Astrocyte (in vitro differentiated cells and primary cell): ENCODE measurements around the gene DIRAS1. TPM values are rescaled to one million over a fixed set of nuclear protein-coding genes. Genes with fewer than 3 reads are reported as not detected.

ENCODE experiments used
- DNase-seq: peaks from one replicate; pipeline ENCODE4 v3.0.0-alpha.2; 2010; ENCODE audit warnings: low read depth
- FAIRE-seq: peaks from 2 replicates; lab custom pipeline; 2011; peaks lifted over from hg19 to GRCh38; lab: Jason Lieb, UNC
- H2AFZ ChIP-seq: 2 replicates; pipeline ENCODE4 v1.6.0; 2012; ENCODE audit warnings: low read depth, low read length, inconsistent platforms
- H3K27ac ChIP-seq: 2 replicates; pipeline ENCODE4 v1.5.1; 2011; ENCODE audit warnings: low read depth, low read length, inconsistent platforms
- H3K27me3 ChIP-seq: 2 replicates; pipeline ENCODE4 v1.6.0; 2011; ENCODE audit warnings: low read length, inconsistent platforms; ENCODE audit not compliant: insufficient read depth
- H3K36me3 ChIP-seq: 2 replicates; pipeline ENCODE4 v1.5.1; 2011; ENCODE audit warnings: low read length, inconsistent platforms; ENCODE audit not compliant: insufficient read depth
- H3K4me1 ChIP-seq: 2 replicates; pipeline ENCODE4 v1.5.1; 2011; ENCODE audit warnings: low read length, inconsistent platforms; ENCODE audit not compliant: insufficient read depth
- H3K4me2 ChIP-seq: 2 replicates; pipeline ENCODE4 v1.6.0; 2012; ENCODE audit warnings: low read length, inconsistent platforms
- H3K4me3 ChIP-seq: 2 replicates; pipeline ENCODE4 v1.5.1; 2011; ENCODE audit warnings: low read depth, mild to moderate bottlenecking, low read length, inconsistent platforms; ENCODE audit not compliant: insufficient read depth
- H3K79me2 ChIP-seq: 2 replicates; pipeline ENCODE4 v1.6.0; 2012; ENCODE audit warnings: mild to moderate bottlenecking, low read length, inconsistent platforms; ENCODE audit not compliant: insufficient read depth
- H3K9ac ChIP-seq: 2 replicates; pipeline ENCODE4 v1.6.0; 2012; ENCODE audit warnings: mild to moderate bottlenecking, low read length, inconsistent platforms
- H3K9me3 ChIP-seq: 2 replicates; pipeline ENCODE4 v1.5.1; 2012; ENCODE audit warnings: low read depth, mild to moderate bottlenecking, low read length, inconsistent platforms; ENCODE audit not compliant: insufficient read depth
- H4K20me1 ChIP-seq: 2 replicates; pipeline ENCODE4 v1.6.0; 2012; ENCODE audit warnings: low read length, inconsistent platforms; ENCODE audit not compliant: insufficient read depth
- H3K27ac Mint-ChIP-seq: one replicate; pipeline ENCODE4 v1.8.0; 2021; ENCODE audit warnings: mild to moderate bottlenecking, mixed read lengths; ENCODE audit not compliant: unreplicated experiment
- H3K27me3 Mint-ChIP-seq: one replicate; pipeline ENCODE4 v1.8.0; 2021; ENCODE audit warnings: low read depth, mixed read lengths; ENCODE audit not compliant: unreplicated experiment
- H3K36me3 Mint-ChIP-seq: one replicate; pipeline ENCODE4 v1.8.0; 2021; ENCODE audit warnings: low read depth, mixed read lengths; ENCODE audit not compliant: unreplicated experiment
- H3K4me1 Mint-ChIP-seq: one replicate; pipeline ENCODE4 v1.8.0; 2021; ENCODE audit warnings: low read depth, mixed read lengths; ENCODE audit not compliant: unreplicated experiment
- H3K4me3 Mint-ChIP-seq: one replicate; pipeline ENCODE4 v1.8.0; 2021; ENCODE audit warnings: mild to moderate bottlenecking, moderate library complexity, mixed read lengths; ENCODE audit not compliant: unreplicated experiment
- H3K9me3 Mint-ChIP-seq: one replicate; pipeline ENCODE4 v1.8.0; 2021; ENCODE audit warnings: mild to moderate bottlenecking, mixed read lengths; ENCODE audit not compliant: unreplicated experiment
- CTCF ChIP-seq: IDR thresholded peaks from 2 replicates; pipeline ENCODE4 v1.5.1; 2011; ENCODE audit warnings: low read depth, mild to moderate bottlenecking, inconsistent platforms, low read length, moderate library complexity; ENCODE audit not compliant: insufficient read depth
- EZH2 ChIP-seq: IDR thresholded peaks from 2 replicates; pipeline ENCODE4 v1.6.1; 2012; ENCODE audit warnings: mild to moderate bottlenecking, low read length, inconsistent platforms; ENCODE audit not compliant: insufficient read depth
- total RNA-seq: library from RNA; stranded (reverse); gene quantifications from 2 replicates; pipeline ENCODE4 v1.2.1, GENCODE V29; 2021

Gene DIRAS1
- total RNA-seq, 1 donor from 2014 or later: 5.9 TPM

DNA sequence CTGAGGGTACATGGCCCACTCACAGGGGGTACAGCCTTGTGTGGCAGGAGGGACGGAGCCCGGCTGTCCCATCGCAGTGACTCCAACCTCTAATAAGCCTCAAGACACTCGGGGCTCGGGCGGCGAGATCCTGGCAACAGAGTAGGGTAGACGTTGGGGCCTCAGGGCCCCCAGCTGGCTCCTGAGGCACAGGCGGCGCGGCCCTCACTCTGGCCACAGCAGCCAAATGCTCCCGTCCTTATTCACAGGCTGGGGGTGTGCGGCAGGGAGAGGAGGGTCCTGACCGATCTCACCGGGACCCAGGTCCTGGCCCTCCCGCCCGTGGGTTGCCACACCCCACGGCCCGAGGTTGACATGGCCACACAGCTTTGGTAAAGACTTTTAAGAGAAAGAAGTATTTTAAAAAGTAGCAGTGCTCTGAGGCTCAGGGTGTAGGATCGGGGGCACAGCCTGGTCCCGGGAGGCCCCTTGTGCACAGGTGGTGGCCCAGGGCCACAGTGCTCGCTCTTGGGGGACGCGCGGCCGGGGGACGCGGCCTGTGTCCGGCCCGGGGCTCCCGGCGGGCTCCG, 11.1 kb upstream of the DIRAS1 start:
- Histone ChIP-seq H3K9ac (no peak overlapping the region), H3K36me3 (peaks cover 5% of the 10 kb centered on the region), H3K27me3 (no peaks in the 10 kb centered on the region), H3K4me1 (no peaks in the 10 kb centered on the region), H3K79me2 (no peaks in the 10 kb centered on the region), H3K4me3 (no peak overlapping the region), H4K20me1 (peaks cover 12% of the 10 kb centered on the region), H3K9me3 (peaks cover 3% of the 10 kb centered on the region), H3K4me2 (no peak overlapping the region), H2AFZ (no peak overlapping the region), H3K27ac (no peak overlapping the region)
- TF ChIP-seq EZH2 (no peak), CTCF (no peak)
- H3K27ac Mint-ChIP-seq: no peak overlapping the region
- H3K27me3 Mint-ChIP-seq: peaks cover 1% of the 10 kb centered on the region
- H3K4me1 Mint-ChIP-seq: no peaks in the 10 kb centered on the region
- peaks cover 16% of the 10 kb centered on the region for H3K36me3 Mint-ChIP-seq
- no peak for FAIRE-seq
- H3K4me3 Mint-ChIP-seq: no peak overlapping the region
- no peaks in the 10 kb centered on the region for H3K9me3 Mint-ChIP-seq
- no peak for DNase-seq

GRCh38 chr19:2731181-2731995, 10.2 kb upstream of the DIRAS1 start:
- Mint-ChIP-seq H3K27ac (no peak overlapping the region), H3K9me3 (no peaks in the 10 kb centered on the region), H3K4me1 (no peaks in the 10 kb centered on the region), H3K36me3 (peaks cover 10% of the 10 kb centered on the region), H3K27me3 (peaks cover 1% of the 10 kb centered on the region), H3K4me3 (no peak overlapping the region)
- Histone ChIP-seq H3K27me3 (peaks cover 3% of the 10 kb centered on the region), H3K9me3 (peaks cover 2% of the 10 kb centered on the region), H3K27ac (no peak overlapping the region), H3K79me2 (no peaks in the 10 kb centered on the region), H4K20me1 (peaks cover 5% of the 10 kb centered on the region), H3K4me2 (no peak overlapping the region), H3K4me3 (no peak overlapping the region), H2AFZ (no peak overlapping the region), H3K9ac (no peak overlapping the region), H3K4me1 (no peaks in the 10 kb centered on the region), H3K36me3 (peaks cover 2% of the 10 kb centered on the region)
- FAIRE-seq (no peak), DNase-seq (no peak)
- TF ChIP-seq CTCF (no peak), EZH2 (no peak)
